Renal pelvis (tissue), 4 donors: ENCODE results near the gene CYP4A22. TPM values are rescaled to one million over a fixed set of nuclear protein-coding genes. Genes with fewer than 3 reads are reported as not detected.
"Not testable (repeated sequence)": the region's sequence is repeated elsewhere in the genome, so short reads cannot be mapped to it uniquely, and the experiment has no call there.

Experiments used
- DNase-seq: peaks from one replicate; pipeline ENCODE4 v3.0.0-alpha.2; 2013
- polyA plus RNA-seq, 3 donors: library from polyadenylated mRNA; unstranded; fragments of 120-200 nt; gene quantifications; one replicate each; pipeline ENCODE4 v1.2.1, GENCODE V29; 2013; ENCODE audit not compliant: insufficient read length in 3 of 3

The CYP4A22 gene
- polyA plus RNA-seq, 3 donors = 6.0 to 8.2 (median 6.3) TPM

- DNase-seq = no peak
Measured at GRCh38 chr1:47184822-47185677, 47.8 kb downstream of the CYP4A22 start.

- no peak for DNase-seq
Measured at GRCh38 chr1:47186267-47187185, 49.3 kb downstream of the CYP4A22 start.

- no peak for DNase-seq
Measured at GRCh38 chr1:47187231-47187925, 50.1 kb downstream of the CYP4A22 start.

GRCh38 chr1:47187926-47188250 is 50.6 kb downstream of the CYP4A22 start:
- DNase-seq = no peak

GRCh38 chr1:47188791-47189785 is 51.8 kb downstream of the CYP4A22 start:
- DNase-seq = no peak

GRCh38 chr1:47189844-47190508 is 52.7 kb downstream of the CYP4A22 start, which contains the start of gene PDZK1IP1:
Gene PDZK1IP1, minus strand, starts transcription at chr1:47190036. Its CDS starts 104 bp downstream, at chr1:47189932.
- no peak for DNase-seq

- DNase-seq = no peak
Measured at GRCh38 chr1:47190509-47190855, 53.2 kb downstream of the CYP4A22 start.

GRCh38 chr1:47190857-47191256 is 53.6 kb downstream of the CYP4A22 start:
- DNase-seq = no peak

GRCh38 chr1:47191940-47192457 is 54.8 kb downstream of the CYP4A22 start:
- DNase-seq = no peak

- peak; percentile 70 for DNase-seq
Measured at GRCh38 chr1:47192458-47193384, 55.5 kb downstream of the CYP4A22 start.

GRCh38 chr1:47193496-47193895 is 56.3 kb downstream of the CYP4A22 start:
- DNase-seq = not testable (repeated sequence)

GRCh38 chr1:47194311-47194710 is 57.1 kb downstream of the CYP4A22 start:
- DNase-seq = no peak

- DNase-seq = not testable (repeated sequence)
Measured at GRCh38 chr1:47195981-47196380, 58.7 kb downstream of the CYP4A22 start.

- DNase-seq = no peak
Measured at GRCh38 chr1:47196622-47197021, 59.4 kb downstream of the CYP4A22 start.

GRCh38 chr1:47198214-47198613 is 61.0 kb downstream of the CYP4A22 start:
- no peak for DNase-seq
